ENCODE measurements around the gene DDR2.

DNA sequence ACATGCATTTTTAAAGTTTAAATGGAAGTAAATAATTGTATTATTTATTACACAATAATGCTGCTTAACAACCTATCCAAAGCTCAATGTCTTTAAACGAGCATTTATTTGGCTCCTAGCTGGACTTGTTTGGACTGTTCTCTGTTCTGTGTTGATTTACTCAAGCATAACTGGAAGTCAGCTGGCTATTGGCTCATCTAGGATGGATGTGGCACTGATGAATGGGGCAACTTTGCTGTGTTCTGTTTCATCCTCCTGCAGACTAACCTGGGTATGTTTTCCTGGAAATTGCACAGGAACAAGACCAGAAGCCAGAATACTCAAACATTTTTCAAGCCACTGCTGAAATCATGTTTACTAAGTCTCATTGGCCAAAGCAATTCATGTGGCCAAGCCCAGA, 87.4 kb downstream of the DDR2 start:
- TF ChIP-seq NFIC (IDR thresholded peaks at IDR 0.05; ENCODE audit: borderline replicate concordance) (no peak), EP300 (IDR thresholded peaks at IDR 0.05; ENCODE audit: borderline replicate concordance in 1 of 2, low read depth in 1 of 2, low read length in 1 of 2) (no peak), POLR2AphosphoS5 (IDR thresholded peaks at IDR 0.05; ENCODE audit: low read depth, low read length) (no peak), GATA2 (CRISPR knock-in tag; IDR thresholded peaks at IDR 0.05) (no peak), RAD21 (IDR thresholded peaks at IDR 0.05; ENCODE audit: low read length) (no peak), JUND (IDR thresholded peaks at IDR 0.05) (no peak), USF2 (IDR thresholded peaks at IDR 0.05; ENCODE audit: borderline replicate concordance, low read depth, low read length) (no peak), RXRA (IDR thresholded peaks at IDR 0.05; ENCODE audit: borderline replicate concordance, low read depth) (no peak), MAX (IDR thresholded peaks at IDR 0.05; ENCODE audit: low read depth) (no peak), GABPA (IDR thresholded peaks at IDR 0.05; ENCODE audit: low read depth) (no peak), RFX5 (IDR thresholded peaks at IDR 0.05; ENCODE audit: low read length) (no peak)
- TF ChIP-seq, protein P1, sequence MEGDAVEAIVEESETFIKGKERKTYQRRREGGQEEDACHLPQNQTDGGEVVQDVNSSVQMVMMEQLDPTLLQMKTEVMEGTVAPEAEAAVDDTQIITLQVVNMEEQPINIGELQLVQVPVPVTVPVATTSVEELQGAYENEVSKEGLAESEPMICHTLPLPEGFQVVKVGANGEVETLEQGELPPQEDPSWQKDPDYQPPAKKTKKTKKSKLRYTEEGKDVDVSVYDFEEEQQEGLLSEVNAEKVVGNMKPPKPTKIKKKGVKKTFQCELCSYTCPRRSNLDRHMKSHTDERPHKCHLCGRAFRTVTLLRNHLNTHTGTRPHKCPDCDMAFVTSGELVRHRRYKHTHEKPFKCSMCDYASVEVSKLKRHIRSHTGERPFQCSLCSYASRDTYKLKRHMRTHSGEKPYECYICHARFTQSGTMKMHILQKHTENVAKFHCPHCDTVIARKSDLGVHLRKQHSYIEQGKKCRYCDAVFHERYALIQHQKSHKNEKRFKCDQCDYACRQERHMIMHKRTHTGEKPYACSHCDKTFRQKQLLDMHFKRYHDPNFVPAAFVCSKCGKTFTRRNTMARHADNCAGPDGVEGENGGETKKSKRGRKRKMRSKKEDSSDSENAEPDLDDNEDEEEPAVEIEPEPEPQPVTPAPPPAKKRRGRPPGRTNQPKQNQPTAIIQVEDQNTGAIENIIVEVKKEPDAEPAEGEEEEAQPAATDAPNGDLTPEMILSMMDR (IDR thresholded peaks at IDR 0.05): no peak
- TF ChIP-seq, protein P2, sequence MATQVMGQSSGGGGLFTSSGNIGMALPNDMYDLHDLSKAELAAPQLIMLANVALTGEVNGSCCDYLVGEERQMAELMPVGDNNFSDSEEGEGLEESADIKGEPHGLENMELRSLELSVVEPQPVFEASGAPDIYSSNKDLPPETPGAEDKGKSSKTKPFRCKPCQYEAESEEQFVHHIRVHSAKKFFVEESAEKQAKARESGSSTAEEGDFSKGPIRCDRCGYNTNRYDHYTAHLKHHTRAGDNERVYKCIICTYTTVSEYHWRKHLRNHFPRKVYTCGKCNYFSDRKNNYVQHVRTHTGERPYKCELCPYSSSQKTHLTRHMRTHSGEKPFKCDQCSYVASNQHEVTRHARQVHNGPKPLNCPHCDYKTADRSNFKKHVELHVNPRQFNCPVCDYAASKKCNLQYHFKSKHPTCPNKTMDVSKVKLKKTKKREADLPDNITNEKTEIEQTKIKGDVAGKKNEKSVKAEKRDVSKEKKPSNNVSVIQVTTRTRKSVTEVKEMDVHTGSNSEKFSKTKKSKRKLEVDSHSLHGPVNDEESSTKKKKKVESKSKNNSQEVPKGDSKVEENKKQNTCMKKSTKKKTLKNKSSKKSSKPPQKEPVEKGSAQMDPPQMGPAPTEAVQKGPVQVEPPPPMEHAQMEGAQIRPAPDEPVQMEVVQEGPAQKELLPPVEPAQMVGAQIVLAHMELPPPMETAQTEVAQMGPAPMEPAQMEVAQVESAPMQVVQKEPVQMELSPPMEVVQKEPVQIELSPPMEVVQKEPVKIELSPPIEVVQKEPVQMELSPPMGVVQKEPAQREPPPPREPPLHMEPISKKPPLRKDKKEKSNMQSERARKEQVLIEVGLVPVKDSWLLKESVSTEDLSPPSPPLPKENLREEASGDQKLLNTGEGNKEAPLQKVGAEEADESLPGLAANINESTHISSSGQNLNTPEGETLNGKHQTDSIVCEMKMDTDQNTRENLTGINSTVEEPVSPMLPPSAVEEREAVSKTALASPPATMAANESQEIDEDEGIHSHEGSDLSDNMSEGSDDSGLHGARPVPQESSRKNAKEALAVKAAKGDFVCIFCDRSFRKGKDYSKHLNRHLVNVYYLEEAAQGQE (IDR thresholded peaks at IDR 0.05; ENCODE audit: low read depth, low read length): no peak
